Breast epithelium (tissue), 4 donors: ENCODE measurements around the gene METAP2. TPM values are rescaled to one million over a fixed set of nuclear protein-coding genes. Genes with fewer than 3 reads are reported as not detected.

Experiments
- DNase-seq, 2 donors: peaks; one replicate each; pipeline ENCODE4 v3.0.0-alpha.2; 2019; ENCODE audit warnings: low spot score in 2 of 2
- H3K27ac ChIP-seq, 2 donors: fragments of 200-600 bp; sonication (generic) in 1 of 2; one replicate each; pipeline ENCODE4 v1.5.1; 2016 to 2019; ENCODE audit warnings: mild to moderate bottlenecking in 1 of 2
- H3K27me3 ChIP-seq, 2 donors: fragments of 200-600 bp; sonication (generic) in 1 of 2; one replicate each; pipeline versions ENCODE4 v1.5.1 to v1.6.0; 2017 to 2019; ENCODE audit warnings: control low read depth in 1 of 2, mild to moderate bottlenecking in 1 of 2
- H3K36me3 ChIP-seq: fragments of 200-600 bp; one replicate; pipeline ENCODE4 v1.5.1; 2019
- H3K4me1 ChIP-seq, 2 donors: fragments of 200-600 bp; sonication (generic); one replicate each; pipeline ENCODE4 v1.5.1; 2016 to 2019; ENCODE audit warnings: control low read depth in 1 of 2
- H3K4me3 ChIP-seq, 3 donors: fragments of 200-600 bp; sonication (generic); 1 replicate in 2 of 3; 2 replicates in 1 of 3; pipeline ENCODE4 v1.5.1; 2016 to 2019; ENCODE audit warnings: mild to moderate bottlenecking in 3 of 3, moderate library complexity in 2 of 3
- H3K9me3 ChIP-seq, 2 donors: fragments of 200-600 bp; sonication (generic) in 1 of 2; one replicate each; pipeline ENCODE4 v1.5.1; 2016 to 2019; ENCODE audit warnings: control low read depth in 1 of 2
- POLR2A ChIP-seq: fragments of 450-650 bp; IDR thresholded peaks from one replicate; pipeline ENCODE4 v1.6.1; 2016; ENCODE audit warnings: antibody characterized with exemption, mild to moderate bottlenecking, moderate library complexity
- POLR2AphosphoS5 ChIP-seq, 3 donors: sonication (generic); formaldehyde crosslinking; IDR thresholded peaks; one replicate each; pipeline ENCODE4 v1.6.1; 2017; ENCODE audit warnings: antibody characterized with exemption in 3 of 3
- intact Hi-C: fragments of 100-400 bp; cut with DNase I; formaldehyde crosslinking; loops from one replicate; pipeline ENCODE4 v1.15.1; 2023; ENCODE audit warnings: low total_unique reads
- total RNA-seq, 3 donors: library from RNA; depleted of rRNA; stranded (reverse); fragments of >200 nt; gene quantifications; one replicate each; pipeline ENCODE4 v1.1.0, GENCODE V29; 2016
- TF ChIP-seq, protein P1 (sequence below), 3 donors: fragments of 450-650 bp; IDR thresholded peaks; one replicate each; pipeline ENCODE4 v1.5.1; 2016 to 2017; ENCODE audit warnings: antibody characterized with exemption in 3 of 3, mild to moderate bottlenecking in 3 of 3, moderate library complexity in 3 of 3

METAP2 gene
- total RNA-seq, 3 donors from 2014 or later: 58.7 to 67.8 (median 59.6) TPM

- Histone ChIP-seq H3K27me3 (no peaks in the 10 kb centered on the region), H3K4me3 (no peak overlapping the region), H3K27ac (no peak overlapping the region), H3K9me3 (peaks cover 15 to 25% of the 10 kb centered on the region in 2 donors), H3K4me1 (no peaks in the 10 kb centered on the region), H3K36me3 (no peaks in the 10 kb centered on the region)
- TF ChIP-seq POLR2AphosphoS5 (IDR thresholded peaks at IDR 0.05): no peak
- TF ChIP-seq POLR2A: no peak
- TF ChIP-seq, protein P1, sequence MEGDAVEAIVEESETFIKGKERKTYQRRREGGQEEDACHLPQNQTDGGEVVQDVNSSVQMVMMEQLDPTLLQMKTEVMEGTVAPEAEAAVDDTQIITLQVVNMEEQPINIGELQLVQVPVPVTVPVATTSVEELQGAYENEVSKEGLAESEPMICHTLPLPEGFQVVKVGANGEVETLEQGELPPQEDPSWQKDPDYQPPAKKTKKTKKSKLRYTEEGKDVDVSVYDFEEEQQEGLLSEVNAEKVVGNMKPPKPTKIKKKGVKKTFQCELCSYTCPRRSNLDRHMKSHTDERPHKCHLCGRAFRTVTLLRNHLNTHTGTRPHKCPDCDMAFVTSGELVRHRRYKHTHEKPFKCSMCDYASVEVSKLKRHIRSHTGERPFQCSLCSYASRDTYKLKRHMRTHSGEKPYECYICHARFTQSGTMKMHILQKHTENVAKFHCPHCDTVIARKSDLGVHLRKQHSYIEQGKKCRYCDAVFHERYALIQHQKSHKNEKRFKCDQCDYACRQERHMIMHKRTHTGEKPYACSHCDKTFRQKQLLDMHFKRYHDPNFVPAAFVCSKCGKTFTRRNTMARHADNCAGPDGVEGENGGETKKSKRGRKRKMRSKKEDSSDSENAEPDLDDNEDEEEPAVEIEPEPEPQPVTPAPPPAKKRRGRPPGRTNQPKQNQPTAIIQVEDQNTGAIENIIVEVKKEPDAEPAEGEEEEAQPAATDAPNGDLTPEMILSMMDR (IDR thresholded peaks at IDR 0.05): no peak
- no peak for DNase-seq
- intact Hi-C loops: no loop called here
Measured at GRCh38 chr12:95459310-95459709, 14.6 kb upstream of the METAP2 start.

GRCh38 chr12:95460105-95460504, 13.8 kb upstream of the METAP2 start:
- TF ChIP-seq, protein P1 (IDR thresholded peaks at IDR 0.05): no peak
- no peak for TF ChIP-seq POLR2A
- TF ChIP-seq POLR2AphosphoS5 (IDR thresholded peaks at IDR 0.05): no peak
- H3K9me3 ChIP-seq: peaks cover 15 to 25% of the 10 kb centered on the region in 2 donors
- H3K27me3 ChIP-seq: no peaks in the 10 kb centered on the region
- no peaks in the 10 kb centered on the region for H3K36me3 ChIP-seq
- intact Hi-C loops: no loop called here
- no peak for DNase-seq
- no peak overlapping the region for H3K4me3 ChIP-seq
- no peak overlapping the region for H3K27ac ChIP-seq
- no peaks in the 10 kb centered on the region for H3K4me1 ChIP-seq

DNA sequence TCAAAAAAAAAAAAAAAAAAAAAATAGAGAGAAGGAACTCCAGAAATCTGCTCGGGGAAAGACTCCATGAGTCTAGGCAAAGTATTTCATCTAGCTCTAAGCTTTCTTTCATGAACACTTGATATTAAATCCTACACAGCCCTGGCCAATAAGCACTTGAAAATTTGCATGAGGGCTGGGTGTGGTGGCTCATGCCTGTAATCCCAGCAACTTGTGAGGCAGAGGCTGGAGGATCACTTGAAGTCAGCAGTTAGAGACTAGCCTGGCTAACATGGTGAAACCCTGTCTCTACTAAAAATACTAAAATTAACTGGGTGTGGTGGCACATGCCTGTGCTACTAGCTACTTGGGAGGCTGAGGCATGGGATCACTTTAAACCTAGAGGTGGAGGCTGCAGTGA, 13.1 kb upstream of the METAP2 start:
- intact Hi-C loops: no loop called here
- no peak for DNase-seq
- no peaks in the 10 kb centered on the region for H3K4me1 ChIP-seq
- H3K27ac ChIP-seq: no peak overlapping the region
- H3K4me3 ChIP-seq: no peak overlapping the region
- peaks cover 15 to 25% of the 10 kb centered on the region in 2 donors for H3K9me3 ChIP-seq
- no peaks in the 10 kb centered on the region for H3K27me3 ChIP-seq
- H3K36me3 ChIP-seq: no peaks in the 10 kb centered on the region
- TF ChIP-seq POLR2AphosphoS5 (IDR thresholded peaks at IDR 0.05): no peak
- TF ChIP-seq, protein P1 (IDR thresholded peaks at IDR 0.05): no peak
- no peak for TF ChIP-seq POLR2A

DNA sequence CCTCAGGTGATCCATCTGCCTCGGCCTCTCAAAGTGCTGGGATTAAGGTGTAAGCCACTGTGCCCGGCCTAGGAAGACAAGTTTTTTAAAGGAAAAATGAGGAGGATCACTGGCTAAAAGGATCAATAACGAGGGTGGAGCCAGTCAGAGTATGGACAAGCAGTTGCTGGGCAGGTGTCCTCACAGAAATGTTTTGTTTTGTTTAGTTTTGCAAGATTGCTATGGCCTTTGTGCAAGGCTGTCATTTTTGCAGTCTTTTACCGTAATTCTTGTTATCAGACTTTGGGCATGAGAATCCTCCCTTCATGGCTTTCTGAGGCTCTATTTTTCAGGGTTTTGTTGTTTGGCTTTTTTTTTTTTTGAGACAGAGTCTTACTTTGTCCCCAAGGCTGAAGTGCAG, 11.9 kb upstream of the METAP2 start:
- Histone ChIP-seq H3K4me3 (no peak overlapping the region), H3K27me3 (no peaks in the 10 kb centered on the region), H3K36me3 (no peaks in the 10 kb centered on the region), H3K9me3 (peaks cover 14 to 18% of the 10 kb centered on the region in 2 donors), H3K4me1 (no peaks in the 10 kb centered on the region), H3K27ac (no peak overlapping the region)
- TF ChIP-seq POLR2AphosphoS5 (IDR thresholded peaks at IDR 0.05) (no peak), POLR2A (no peak)
- TF ChIP-seq, protein P1 (IDR thresholded peaks at IDR 0.05): no peak
- intact Hi-C loops: no loop called here
- no peak for DNase-seq

DNA sequence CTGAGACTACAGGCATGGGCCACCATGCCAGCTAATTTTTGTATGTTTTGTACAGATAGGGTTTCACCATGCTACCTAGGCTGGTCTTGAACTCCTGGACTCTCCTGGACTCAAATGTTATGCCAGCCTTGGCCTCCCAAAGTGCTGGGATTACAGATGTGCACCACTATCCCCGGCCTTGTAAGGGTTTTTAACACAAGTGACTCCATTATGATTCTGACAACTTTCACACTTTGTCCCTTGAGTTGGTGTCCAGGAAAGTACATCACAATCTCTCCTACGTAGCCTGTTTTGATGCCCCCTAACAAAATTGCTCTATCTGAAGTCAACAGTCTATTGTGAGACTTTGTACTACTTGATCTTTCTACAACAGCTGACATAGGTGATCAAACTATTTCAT, 11.4 kb upstream of the METAP2 start:
- no peak for DNase-seq
- H3K27me3 ChIP-seq: no peaks in the 10 kb centered on the region
- no peak overlapping the region for H3K4me3 ChIP-seq
- peaks cover 9 to 13% of the 10 kb centered on the region in 2 donors for H3K9me3 ChIP-seq
- intact Hi-C loops: no loop called here
- no peaks in the 10 kb centered on the region for H3K4me1 ChIP-seq
- H3K27ac ChIP-seq: no peak overlapping the region
- H3K36me3 ChIP-seq: no peaks in the 10 kb centered on the region
- no peak for TF ChIP-seq POLR2A
- no peak for TF ChIP-seq POLR2AphosphoS5 (IDR thresholded peaks at IDR 0.05)
- TF ChIP-seq, protein P1 (IDR thresholded peaks at IDR 0.05): no peak
